ENCODE measurements around the gene MED6. TPM values are rescaled to one million over a fixed set of nuclear protein-coding genes. Genes with fewer than 3 reads are reported as not detected.

The MED6 gene
- total RNA-seq, 3 donors from 2014 or later (not counting 1 experiment from before 2014, with no cell fraction given): 92.0 to 104 (median 102) TPM

- DNase-seq (no peak), ATAC-seq (no peak)
- Mint-ChIP-seq H3K4me3 (no peak overlapping the region), H3K27me3 (ENCODE audit: low read depth in 2 of 2) (peaks cover 9 to 36% of the 10 kb centered on the region in 2 donors), H3K36me3 (no peaks in the 10 kb centered on the region), H3K4me1 (peaks cover 8 to 22% of the 10 kb centered on the region in 2 donors), H3K9me3 (no peaks in the 10 kb centered on the region), H3K27ac (no peak overlapping the region)
- no CpG with 5 or more reads among the region's 2 CpGs for WGBS (ENCODE audit: insufficient coverage)
- Histone ChIP-seq H3K4me1 (ENCODE audit: control insufficient read depth, insufficient read depth, low read length) (peaks cover 19% of the 10 kb centered on the region), H3K9me3 (ENCODE audit: control insufficient read depth, insufficient read depth, low read length) (no peaks in the 10 kb centered on the region), H3K27ac (ENCODE audit: low read length) (no peak overlapping the region), H3K27me3 (ENCODE audit: control insufficient read depth, insufficient read depth, low read length) (peaks cover 5% of the 10 kb centered on the region), H3K36me3 (ENCODE audit: control insufficient read depth, insufficient read depth, low read length) (no peaks in the 10 kb centered on the region), H3K4me3 (ENCODE audit: low read length) (no peak overlapping the region)
- intact Hi-C loops (cut with micrococcal nuclease): no loop called here
- TF ChIP-seq, protein P1, sequence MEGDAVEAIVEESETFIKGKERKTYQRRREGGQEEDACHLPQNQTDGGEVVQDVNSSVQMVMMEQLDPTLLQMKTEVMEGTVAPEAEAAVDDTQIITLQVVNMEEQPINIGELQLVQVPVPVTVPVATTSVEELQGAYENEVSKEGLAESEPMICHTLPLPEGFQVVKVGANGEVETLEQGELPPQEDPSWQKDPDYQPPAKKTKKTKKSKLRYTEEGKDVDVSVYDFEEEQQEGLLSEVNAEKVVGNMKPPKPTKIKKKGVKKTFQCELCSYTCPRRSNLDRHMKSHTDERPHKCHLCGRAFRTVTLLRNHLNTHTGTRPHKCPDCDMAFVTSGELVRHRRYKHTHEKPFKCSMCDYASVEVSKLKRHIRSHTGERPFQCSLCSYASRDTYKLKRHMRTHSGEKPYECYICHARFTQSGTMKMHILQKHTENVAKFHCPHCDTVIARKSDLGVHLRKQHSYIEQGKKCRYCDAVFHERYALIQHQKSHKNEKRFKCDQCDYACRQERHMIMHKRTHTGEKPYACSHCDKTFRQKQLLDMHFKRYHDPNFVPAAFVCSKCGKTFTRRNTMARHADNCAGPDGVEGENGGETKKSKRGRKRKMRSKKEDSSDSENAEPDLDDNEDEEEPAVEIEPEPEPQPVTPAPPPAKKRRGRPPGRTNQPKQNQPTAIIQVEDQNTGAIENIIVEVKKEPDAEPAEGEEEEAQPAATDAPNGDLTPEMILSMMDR (IDR thresholded peaks at IDR 0.05): no peak
These were observed 38.0 kb upstream of the MED6 start for GRCh38 chr14:70638416-70638815.

DNA sequence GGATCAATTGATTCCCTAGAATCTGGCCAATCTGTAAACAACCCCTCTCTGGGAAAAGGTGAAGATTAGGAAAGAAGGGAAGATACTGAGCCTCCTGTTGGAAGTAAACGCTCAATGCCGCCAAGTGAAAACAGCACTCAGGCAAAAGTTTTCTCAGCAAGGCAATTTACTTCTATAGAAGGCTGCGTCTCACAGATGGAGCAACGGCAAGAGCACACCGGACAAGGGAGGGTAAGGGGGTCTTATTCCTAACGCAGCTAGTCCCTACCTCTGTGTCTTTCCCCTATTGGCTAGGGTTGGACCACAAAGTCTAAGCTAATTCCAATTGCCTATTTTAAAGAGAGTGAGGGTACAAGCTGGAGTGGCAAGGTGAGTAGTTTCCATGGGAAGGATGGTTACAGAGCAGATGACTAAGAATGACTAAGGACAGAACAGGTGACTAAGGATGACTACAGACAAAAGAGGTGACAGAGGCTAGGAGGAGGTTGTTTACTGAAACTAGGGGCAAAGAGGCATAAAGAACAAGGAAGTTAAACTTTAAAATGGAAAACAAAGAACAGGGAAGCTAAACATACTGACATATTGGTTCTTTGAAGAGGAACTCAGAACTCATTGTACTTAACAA, 35.6 kb upstream of the MED6 start:
- Mint-ChIP-seq H3K4me1 (peaks cover 5 to 7% of the 10 kb centered on the region in 2 donors), H3K27me3 (ENCODE audit: low read depth in 2 of 2) (peaks cover 13 to 41% of the 10 kb centered on the region in 2 donors), H3K36me3 (no peaks in the 10 kb centered on the region), H3K27ac (no peak overlapping the region), H3K9me3 (no peaks in the 10 kb centered on the region), H3K4me3 (no peak overlapping the region)
- TF ChIP-seq, protein P1 (IDR thresholded peaks at IDR 0.05): no peak
- H3K4me1 ChIP-seq (ENCODE audit: control insufficient read depth, insufficient read depth, low read length): peaks cover 6% of the 10 kb centered on the region
- no peak overlapping the region for H3K27ac ChIP-seq (ENCODE audit: low read length)
- H3K9me3 ChIP-seq (ENCODE audit: control insufficient read depth, insufficient read depth, low read length): no peaks in the 10 kb centered on the region
- no peak overlapping the region for H3K4me3 ChIP-seq (ENCODE audit: low read length)
- ATAC-seq (no peak), DNase-seq (no peak)
- peaks cover 4% of the 10 kb centered on the region for H3K27me3 ChIP-seq (ENCODE audit: control insufficient read depth, insufficient read depth, low read length)
- H3K36me3 ChIP-seq (ENCODE audit: control insufficient read depth, insufficient read depth, low read length): no peaks in the 10 kb centered on the region
- 93% methylated on average over 6 of the region's 6 CpGs for WGBS (ENCODE audit: insufficient coverage)
- intact Hi-C loops (cut with micrococcal nuclease): no loop called here

- H3K27me3 ChIP-seq (ENCODE audit: control insufficient read depth, insufficient read depth, low read length): peaks cover 2% of the 10 kb centered on the region
- H3K36me3 Mint-ChIP-seq: peaks cover 3% of the 10 kb centered on the region
- no peaks in the 10 kb centered on the region for H3K9me3 ChIP-seq (ENCODE audit: control insufficient read depth, insufficient read depth, low read length)
- ATAC-seq: no peak
- no peak overlapping the region for H3K27ac ChIP-seq (ENCODE audit: low read length)
- peaks cover 13 to 38% of the 10 kb centered on the region in 2 donors for H3K27me3 Mint-ChIP-seq (ENCODE audit: low read depth in 2 of 2)
- no peak for DNase-seq
- 86% methylated on average over 3 of the region's 3 CpGs for WGBS (ENCODE audit: insufficient coverage)
- TF ChIP-seq, protein P1 (IDR thresholded peaks at IDR 0.05): no peak
- H3K36me3 ChIP-seq (ENCODE audit: control insufficient read depth, insufficient read depth, low read length): no peaks in the 10 kb centered on the region
- H3K4me1 ChIP-seq (ENCODE audit: control insufficient read depth, insufficient read depth, low read length): no peaks in the 10 kb centered on the region
- no peaks in the 10 kb centered on the region for H3K4me1 Mint-ChIP-seq
- intact Hi-C loops (cut with micrococcal nuclease): no loop called here
- H3K4me3 ChIP-seq (ENCODE audit: low read length): no peak overlapping the region
- no peak overlapping the region for H3K4me3 Mint-ChIP-seq
- no peaks in the 10 kb centered on the region for H3K9me3 Mint-ChIP-seq
- H3K27ac Mint-ChIP-seq: no peak overlapping the region
These were observed 31.5 kb upstream of the MED6 start for GRCh38 chr14:70631948-70632347.

DNA sequence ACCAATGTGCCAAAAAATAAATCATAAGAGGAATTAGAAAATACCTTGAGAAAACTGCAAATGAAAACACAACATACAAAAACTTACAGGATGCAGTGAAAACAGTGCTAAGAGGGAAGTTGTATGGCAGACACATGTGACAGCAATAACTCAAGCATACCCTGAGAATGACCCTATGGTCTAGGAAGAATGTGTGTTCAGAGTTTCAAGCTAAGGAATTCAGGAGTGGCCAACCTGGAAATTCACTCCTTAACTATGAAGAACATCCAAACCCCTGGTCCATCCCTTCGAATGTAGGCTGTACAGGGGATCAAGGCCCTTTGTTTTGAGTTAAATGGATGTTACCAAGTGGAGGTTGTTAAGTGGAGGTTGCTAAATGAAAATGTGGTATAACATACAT, 24.5 kb upstream of the MED6 start:
- H3K27me3 ChIP-seq (ENCODE audit: control insufficient read depth, insufficient read depth, low read length): peaks cover 4% of the 10 kb centered on the region
- intact Hi-C loops (cut with micrococcal nuclease): no loop called here
- no peak overlapping the region for H3K4me3 Mint-ChIP-seq

More for the DNA sequence above, 24.5 kb upstream of the MED6 start:
- H3K4me3 ChIP-seq (ENCODE audit: low read length): no peak overlapping the region
- Mint-ChIP-seq H3K36me3 (peaks cover 30% of the 10 kb centered on the region), H3K27ac (no peak overlapping the region), H3K4me1 (no peaks in the 10 kb centered on the region), H3K27me3 (ENCODE audit: low read depth in 2 of 2) (peaks cover 23 to 70% of the 10 kb centered on the region in 2 donors), H3K9me3 (peaks cover 3 to 6% of the 10 kb centered on the region in 2 donors)
- no peak overlapping the region for H3K27ac ChIP-seq (ENCODE audit: low read length)
- WGBS (ENCODE audit: insufficient coverage): 60% methylated on average over 1 of the region's 1 CpG
- ATAC-seq (no peak), DNase-seq (no peak)
- TF ChIP-seq, protein P1 (IDR thresholded peaks at IDR 0.05): no peak
- no peaks in the 10 kb centered on the region for H3K4me1 ChIP-seq (ENCODE audit: control insufficient read depth, insufficient read depth, low read length)
- H3K36me3 ChIP-seq (ENCODE audit: control insufficient read depth, insufficient read depth, low read length): no peaks in the 10 kb centered on the region
- no peaks in the 10 kb centered on the region for H3K9me3 ChIP-seq (ENCODE audit: control insufficient read depth, insufficient read depth, low read length)
